Mesenchymal stem cell (in vitro differentiated cells and primary cell): ENCODE results near the gene SLC5A6.

Experiments
- DNase-seq: peaks from one replicate; pipeline ENCODE4 v3.0.0-alpha.2; 2013
- H2AFZ ChIP-seq: one replicate; pipeline ENCODE4 v1.6.1; 2013; ENCODE audit warnings: low read depth, mild to moderate bottlenecking, control low read depth, inconsistent platforms, low read length, moderate library complexity
- H2AK5ac ChIP-seq: 2 replicates; pipeline ENCODE4 v1.6.1; 2013; ENCODE audit warnings: low read length, moderate library complexity, mild to moderate bottlenecking, inconsistent platforms; ENCODE audit not compliant: severe bottlenecking
- H2BK120ac ChIP-seq: one replicate; pipeline ENCODE4 v1.6.1; 2013; ENCODE audit warnings: low read depth, mild to moderate bottlenecking, inconsistent platforms, low read length, moderate library complexity
- H2BK12ac ChIP-seq, 2 experiments: one replicate each; pipeline ENCODE4 v1.6.1; 2013; ENCODE audit warnings: inconsistent platforms in 2 of 2, low read length in 2 of 2, mild to moderate bottlenecking in 2 of 2, moderate library complexity in 2 of 2, control low read depth in 1 of 2
- H2BK15ac ChIP-seq: one replicate; pipeline ENCODE4 v1.6.1; 2013; ENCODE audit warnings: mild to moderate bottlenecking, low read depth, inconsistent platforms; ENCODE audit not compliant: poor library complexity, severe bottlenecking
- H2BK5ac ChIP-seq: 2 replicates; pipeline ENCODE4 v1.6.1; 2013; ENCODE audit warnings: low read depth, mild to moderate bottlenecking, low read length, control low read depth, inconsistent platforms; ENCODE audit not compliant: poor library complexity, severe bottlenecking
- H3K14ac ChIP-seq, 2 experiments: one replicate each; pipeline ENCODE4 v1.6.1; 2013; ENCODE audit warnings: inconsistent platforms in 2 of 2, low read length in 2 of 2, control low read depth in 1 of 2, mild to moderate bottlenecking in 1 of 2, moderate library complexity in 1 of 2
- H3K18ac ChIP-seq, 2 experiments: one replicate each; pipeline ENCODE4 v1.6.1; 2013; ENCODE audit warnings: inconsistent platforms in 2 of 2, low read length in 2 of 2, control low read depth in 1 of 2, low read depth in 1 of 2, mild to moderate bottlenecking in 1 of 2
- H3K23ac ChIP-seq, 2 experiments: one replicate each; pipeline ENCODE4 v1.6.1; 2013; ENCODE audit warnings: inconsistent platforms in 2 of 2, low read length in 2 of 2, mild to moderate bottlenecking in 2 of 2, moderate library complexity in 2 of 2, control low read depth in 1 of 2
- H3K27ac ChIP-seq: 2 replicates; pipeline ENCODE4 v1.5.1; 2013; ENCODE audit warnings: mild to moderate bottlenecking, moderate library complexity, low read length, control low read depth, inconsistent platforms; ENCODE audit not compliant: poor library complexity, severe bottlenecking
- H3K27me3 ChIP-seq, 2 experiments: 2 replicates each; pipeline versions ENCODE4 v1.6.1 to v1.7.0; 2013; ENCODE audit warnings: low read length in 2 of 2, mild to moderate bottlenecking in 2 of 2, moderate library complexity in 2 of 2, control low read depth in 1 of 2, inconsistent platforms in 1 of 2; ENCODE audit not compliant: control insufficient read depth in 1 of 2, insufficient read depth in 1 of 2
- H3K36me3 ChIP-seq, 2 experiments: 2 replicates each; pipeline versions ENCODE4 v1.6.1 to v1.7.0; 2013; ENCODE audit warnings: low read length in 2 of 2, control low read depth in 1 of 2, inconsistent platforms in 1 of 2, low read depth in 1 of 2, mild to moderate bottlenecking in 1 of 2; ENCODE audit not compliant: insufficient read depth in 2 of 2, control insufficient read depth in 1 of 2
- H3K4ac ChIP-seq, 2 experiments: one replicate each; pipeline ENCODE4 v1.6.1; 2013; ENCODE audit warnings: inconsistent platforms in 2 of 2, low read length in 2 of 2, mild to moderate bottlenecking in 2 of 2, moderate library complexity in 2 of 2, control low read depth in 1 of 2, low read depth in 1 of 2
- H3K4me1 ChIP-seq: 2 replicates; pipeline ENCODE4 v1.6.1; 2013; ENCODE audit warnings: low read depth, low read length, control low read depth; ENCODE audit not compliant: control insufficient read depth, insufficient read depth
- H3K4me2 ChIP-seq: 2 replicates; pipeline ENCODE4 v1.6.1; 2013; ENCODE audit warnings: low read length, mild to moderate bottlenecking, inconsistent platforms; ENCODE audit not compliant: poor library complexity, severe bottlenecking
- H3K4me3 ChIP-seq, 2 experiments: 2 replicates each; pipeline versions ENCODE4 v1.5.1 to v1.7.0; 2013; ENCODE audit warnings: low read length in 2 of 2, mild to moderate bottlenecking in 2 of 2, control low read depth in 1 of 2, low read depth in 1 of 2; ENCODE audit not compliant: insufficient read depth in 1 of 2
- H3K79me1 ChIP-seq: replicated peaks from 2 replicates; pipeline ENCODE4 v1.6.1; 2013; ENCODE audit warnings: mild to moderate bottlenecking, control low read depth, low read length, inconsistent platforms; ENCODE audit not compliant: poor library complexity, severe bottlenecking
- H3K9ac ChIP-seq: 2 replicates; pipeline ENCODE4 v1.7.0; 2013; ENCODE audit warnings: mild to moderate bottlenecking, low read length, moderate library complexity
- H3K9me3 ChIP-seq: 2 replicates; pipeline ENCODE4 v1.7.0; 2013; ENCODE audit warnings: mild to moderate bottlenecking, low read length; ENCODE audit not compliant: control insufficient read depth
- H4K8ac ChIP-seq: one replicate; pipeline ENCODE4 v1.6.1; 2013; ENCODE audit warnings: inconsistent platforms, mild to moderate bottlenecking, low read length, moderate library complexity
- H4K91ac ChIP-seq: one replicate; pipeline ENCODE4 v1.6.1; 2013; ENCODE audit warnings: mild to moderate bottlenecking, low read length, inconsistent platforms
- WGBS: methylation state at CpG from one replicate; pipeline ENCODE4 v1.1.7; 2013; ENCODE audit warnings: mixed read lengths; 5-methylcytosine and 5-hydroxymethylcytosine counted together

The SLC5A6 gene

GRCh38 chr2:27240406-27240805 is 28.3 kb upstream of the SLC5A6 start:
- Histone ChIP-seq H3K4me2 (no peak overlapping the region), H2AFZ (no peak overlapping the region), H4K8ac (no peak overlapping the region), H2BK120ac (no peak overlapping the region), H4K91ac (no peak overlapping the region), H3K79me1 (peaks cover 12% of the 10 kb centered on the region), H2BK15ac (no peak overlapping the region), H3K36me3 (peaks cover 95 to 97% of the 10 kb centered on the region in 2 experiments), H3K14ac (no peak overlapping the region), H3K9me3 (no peaks in the 10 kb centered on the region), H3K27ac (no peak overlapping the region), H3K4me1 (no peaks in the 10 kb centered on the region), H3K4ac (no peak overlapping the region), H3K4me3 (no peak overlapping the region), H3K23ac (no peak overlapping the region), H3K9ac (no peak overlapping the region), H3K18ac (no peak overlapping the region), H2BK5ac (no peak overlapping the region), H2BK12ac (no peak overlapping the region), H3K27me3 (no peaks in the 10 kb centered on the region), H2AK5ac (no peak overlapping the region)
- DNase-seq, result no peak
- 100% methylated on average over 5 of the region's 9 CpGs for WGBS

- Histone ChIP-seq H3K4me2 (no peak overlapping the region), H3K23ac (no peak overlapping the region), H3K14ac (no peak overlapping the region), H3K4me1 (no peaks in the 10 kb centered on the region), H3K4ac (no peak overlapping the region), H4K91ac (no peak overlapping the region), H2BK5ac (no peak overlapping the region), H3K4me3 (no peak overlapping the region), H2AFZ (no peak overlapping the region), H3K27me3 (no peaks in the 10 kb centered on the region), H3K36me3 (peaks cover 95 to 98% of the 10 kb centered on the region in 2 experiments), H3K18ac (no peak overlapping the region), H3K9me3 (no peaks in the 10 kb centered on the region), H2AK5ac (no peak overlapping the region), H2BK15ac (no peak overlapping the region), H3K9ac (no peak overlapping the region), H3K27ac (no peak overlapping the region), H2BK120ac (no peak overlapping the region), H3K79me1 (peaks cover 14% of the 10 kb centered on the region), H2BK12ac (no peak overlapping the region), H4K8ac (no peak overlapping the region)
- 96% methylated on average over 4 of the region's 8 CpGs for WGBS
- DNase-seq, result no peak
These were observed 26.9 kb upstream of the SLC5A6 start for GRCh38 chr2:27238976-27239375.

- Histone ChIP-seq H2BK12ac (no peak overlapping the region), H3K4me2 (no peak overlapping the region), H2BK15ac (no peak overlapping the region), H3K9me3 (no peaks in the 10 kb centered on the region), H3K18ac (no peak overlapping the region), H3K4ac (no peak overlapping the region), H3K27ac (no peak overlapping the region), H3K36me3 (peaks cover 95 to 98% of the 10 kb centered on the region in 2 experiments), H2AK5ac (no peak overlapping the region), H2BK5ac (no peak overlapping the region), H3K79me1 (peaks cover 28% of the 10 kb centered on the region), H3K14ac (no peak overlapping the region), H4K91ac (no peak overlapping the region), H2BK120ac (no peak overlapping the region), H3K27me3 (no peaks in the 10 kb centered on the region), H3K4me3 (no peak overlapping the region), H3K4me1 (no peaks in the 10 kb centered on the region), H4K8ac (no peak overlapping the region), H2AFZ (no peak overlapping the region), H3K9ac (no peak overlapping the region), H3K23ac (no peak overlapping the region)
- DNase-seq, result no peak
- 97% methylated on average over 15 of the region's 15 CpGs for WGBS
These were observed 25.4 kb upstream of the SLC5A6 start for GRCh38 chr2:27237341-27237945.

GRCh38 chr2:27236626-27237025 is 24.6 kb upstream of the SLC5A6 start:
- no peak overlapping the region for H3K18ac ChIP-seq
- WGBS, result 96% methylated on average over 3 of the region's 3 CpGs
- no peak overlapping the region for H3K14ac ChIP-seq
- H3K9ac ChIP-seq, result no peak overlapping the region
- no peaks in the 10 kb centered on the region for H3K9me3 ChIP-seq
- no peak overlapping the region for H4K8ac ChIP-seq
- H3K27ac ChIP-seq, result no peak overlapping the region
- H2AK5ac ChIP-seq, result no peak overlapping the region
- H2BK120ac ChIP-seq, result no peak overlapping the region
- no peak overlapping the region for H2BK15ac ChIP-seq
- H3K4me2 ChIP-seq, result no peak overlapping the region
- H3K36me3 ChIP-seq, result peaks cover 95 to 98% of the 10 kb centered on the region in 2 experiments
- H2BK5ac ChIP-seq, result no peak overlapping the region
- peaks cover 35% of the 10 kb centered on the region for H3K79me1 ChIP-seq
- H2AFZ ChIP-seq, result no peak overlapping the region
- no peak for DNase-seq
- no peak overlapping the region for H3K4ac ChIP-seq
- H3K23ac ChIP-seq, result no peak overlapping the region
- H3K27me3 ChIP-seq, result no peaks in the 10 kb centered on the region
- no peaks in the 10 kb centered on the region for H3K4me1 ChIP-seq
- H2BK12ac ChIP-seq, result no peak overlapping the region
- H3K4me3 ChIP-seq, result no peak overlapping the region
- no peak overlapping the region for H4K91ac ChIP-seq
